Progenitor cell of endocrine pancreas (in vitro differentiated cells): ENCODE data around the gene HMGCLL1. TPM values are rescaled to one million over a fixed set of nuclear protein-coding genes. Genes with fewer than 3 reads are reported as not detected.

Experiments
- DNase-seq: peaks from one replicate; pipeline ENCODE4 v3.0.0; 2021; ENCODE audit warnings: low spot score; ENCODE audit not compliant: unreplicated experiment
- H3K27ac Mint-ChIP-seq: 2 replicates; pipeline ENCODE4 v1.8.0; 2021; ENCODE audit warnings: mild to moderate bottlenecking, moderate library complexity, mixed read lengths
- H3K27me3 Mint-ChIP-seq: 2 replicates; pipeline ENCODE4 v1.8.0; 2021; ENCODE audit warnings: mixed read lengths
- H3K36me3 Mint-ChIP-seq: 2 replicates; pipeline ENCODE4 v1.8.0; 2022; ENCODE audit warnings: mixed read lengths; ENCODE audit not compliant: insufficient read depth
- H3K4me1 Mint-ChIP-seq: 2 replicates; pipeline ENCODE4 v1.8.0; 2021; ENCODE audit warnings: low read depth, mixed read lengths
- H3K4me3 Mint-ChIP-seq: 2 replicates; pipeline ENCODE4 v1.8.0; 2021; ENCODE audit warnings: low read depth, mild to moderate bottlenecking, moderate library complexity, mixed read lengths
- H3K9me3 Mint-ChIP-seq: 2 replicates; pipeline ENCODE4 v1.8.0; 2021; ENCODE audit warnings: low read depth, mixed read lengths
- total RNA-seq: library from RNA; stranded (reverse); gene quantifications from 2 replicates; pipeline ENCODE4 v1.2.1, GENCODE V29; 2021
- TF ChIP-seq, protein P1 (sequence below): fragments of 200-600 bp; sonication (generic); IDR thresholded peaks from one replicate; pipeline ENCODE4 v1.5.0; 2021; ENCODE audit warnings: antibody characterized with exemption, mild to moderate bottlenecking; ENCODE audit not compliant: unreplicated experiment

HMGCLL1 gene
- total RNA-seq, 1 donor from 2014 or later: 0.96 TPM

DNA sequence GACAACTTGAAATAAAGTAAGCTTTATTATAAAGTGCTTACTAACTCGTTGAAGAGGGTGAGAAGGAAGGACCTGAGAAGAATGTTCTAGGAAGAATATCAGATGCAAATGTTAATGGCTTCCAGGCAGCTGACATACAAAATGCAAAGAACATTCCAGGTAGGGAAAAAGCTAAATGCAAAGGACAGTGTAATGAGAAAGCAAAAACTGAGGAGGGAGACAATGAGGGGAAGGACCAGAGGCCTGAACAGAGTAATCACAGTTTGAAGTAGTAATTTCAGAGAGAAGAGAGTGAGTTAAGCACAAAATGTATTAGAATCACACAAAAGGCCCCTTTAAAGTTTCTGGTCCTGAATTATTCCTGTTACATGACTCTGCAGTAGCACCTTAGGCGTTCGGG is 81.3 kb downstream of the HMGCLL1 start:
- TF ChIP-seq, protein P1, sequence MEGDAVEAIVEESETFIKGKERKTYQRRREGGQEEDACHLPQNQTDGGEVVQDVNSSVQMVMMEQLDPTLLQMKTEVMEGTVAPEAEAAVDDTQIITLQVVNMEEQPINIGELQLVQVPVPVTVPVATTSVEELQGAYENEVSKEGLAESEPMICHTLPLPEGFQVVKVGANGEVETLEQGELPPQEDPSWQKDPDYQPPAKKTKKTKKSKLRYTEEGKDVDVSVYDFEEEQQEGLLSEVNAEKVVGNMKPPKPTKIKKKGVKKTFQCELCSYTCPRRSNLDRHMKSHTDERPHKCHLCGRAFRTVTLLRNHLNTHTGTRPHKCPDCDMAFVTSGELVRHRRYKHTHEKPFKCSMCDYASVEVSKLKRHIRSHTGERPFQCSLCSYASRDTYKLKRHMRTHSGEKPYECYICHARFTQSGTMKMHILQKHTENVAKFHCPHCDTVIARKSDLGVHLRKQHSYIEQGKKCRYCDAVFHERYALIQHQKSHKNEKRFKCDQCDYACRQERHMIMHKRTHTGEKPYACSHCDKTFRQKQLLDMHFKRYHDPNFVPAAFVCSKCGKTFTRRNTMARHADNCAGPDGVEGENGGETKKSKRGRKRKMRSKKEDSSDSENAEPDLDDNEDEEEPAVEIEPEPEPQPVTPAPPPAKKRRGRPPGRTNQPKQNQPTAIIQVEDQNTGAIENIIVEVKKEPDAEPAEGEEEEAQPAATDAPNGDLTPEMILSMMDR: no peak
- peak overlapping the region; percentile 36 for H3K27ac Mint-ChIP-seq
- no peaks in the 10 kb centered on the region for H3K9me3 Mint-ChIP-seq
- no peaks in the 10 kb centered on the region for H3K36me3 Mint-ChIP-seq
- no peak overlapping the region for H3K4me3 Mint-ChIP-seq
- no peak for DNase-seq
- peaks cover 1% of the 10 kb centered on the region for H3K4me1 Mint-ChIP-seq
- no peaks in the 10 kb centered on the region for H3K27me3 Mint-ChIP-seq

DNA sequence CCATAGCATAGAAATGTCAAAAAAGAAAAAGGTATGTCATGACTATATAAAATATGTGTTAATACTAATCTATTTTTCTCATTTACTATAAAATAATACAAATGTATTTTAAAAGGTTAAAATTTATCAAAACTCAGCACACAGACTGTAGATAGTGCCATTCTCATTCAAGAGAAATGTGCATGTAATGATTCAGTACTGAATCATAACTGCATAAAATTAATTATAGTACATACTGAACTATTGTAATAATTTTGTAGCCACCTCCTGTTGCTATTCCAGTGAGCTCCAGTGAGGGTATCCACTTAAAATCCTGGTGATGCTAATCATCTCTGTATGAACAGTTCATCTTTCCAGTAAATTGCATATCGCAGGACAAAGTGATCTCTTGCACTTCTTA is 82.8 kb downstream of the HMGCLL1 start:
- Mint-ChIP-seq H3K27ac (no peak overlapping the region), H3K4me1 (peaks cover 8% of the 10 kb centered on the region)

DNA sequence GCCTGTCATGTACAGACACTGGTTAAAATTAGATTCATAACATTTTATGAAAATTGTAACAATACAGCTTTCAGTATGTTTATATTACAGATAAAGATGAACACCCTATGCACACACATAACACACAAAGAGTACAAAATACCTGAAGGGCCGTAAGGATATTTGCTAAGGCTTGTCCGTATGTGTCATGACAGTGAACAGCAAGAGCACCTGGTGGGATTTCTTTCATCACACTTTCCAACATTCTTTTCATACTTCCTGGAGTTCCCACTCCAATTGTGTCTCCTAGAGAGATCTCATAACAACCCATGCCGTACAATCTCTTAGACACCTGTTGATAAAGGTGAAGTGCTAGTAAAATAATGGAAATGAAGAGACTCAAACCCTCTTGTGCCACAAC is 83.7 kb downstream of the HMGCLL1 start:
- H3K27ac Mint-ChIP-seq: no peak overlapping the region
- TF ChIP-seq, protein P1: no peak
- H3K9me3 Mint-ChIP-seq: no peaks in the 10 kb centered on the region
- H3K4me3 Mint-ChIP-seq: no peak overlapping the region
- no peaks in the 10 kb centered on the region for H3K36me3 Mint-ChIP-seq
- no peak for DNase-seq
- H3K27me3 Mint-ChIP-seq: no peaks in the 10 kb centered on the region
- peaks cover 8% of the 10 kb centered on the region for H3K4me1 Mint-ChIP-seq

More for the DNA sequence above, 82.8 kb downstream of the HMGCLL1 start:
- Mint-ChIP-seq H3K4me3 (no peak overlapping the region), H3K9me3 (no peaks in the 10 kb centered on the region), H3K27me3 (no peaks in the 10 kb centered on the region), H3K36me3 (no peaks in the 10 kb centered on the region)
- TF ChIP-seq, protein P1: no peak
- no peak for DNase-seq

DNA sequence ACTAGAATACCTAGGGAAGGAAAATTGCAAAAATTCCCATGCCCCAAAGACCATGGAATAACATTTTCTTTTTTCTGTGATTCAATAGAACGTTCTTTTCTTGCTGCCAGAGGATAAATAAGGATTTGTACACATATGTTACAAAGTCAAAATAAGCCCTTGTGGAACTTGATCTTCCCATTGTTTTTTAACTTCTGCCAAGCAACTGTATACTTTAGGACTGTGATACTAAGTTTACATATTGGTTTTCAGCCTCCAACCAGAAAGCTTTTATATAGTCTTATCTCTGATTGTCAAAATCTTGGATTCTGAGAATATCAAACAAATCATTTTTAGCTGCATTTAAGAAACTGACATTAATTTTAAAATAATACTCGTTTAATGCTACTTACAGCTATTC is 84.6 kb downstream of the HMGCLL1 start:
- TF ChIP-seq, protein P1: no peak
- no peaks in the 10 kb centered on the region for H3K9me3 Mint-ChIP-seq
- no peak overlapping the region for H3K27ac Mint-ChIP-seq

DNA sequence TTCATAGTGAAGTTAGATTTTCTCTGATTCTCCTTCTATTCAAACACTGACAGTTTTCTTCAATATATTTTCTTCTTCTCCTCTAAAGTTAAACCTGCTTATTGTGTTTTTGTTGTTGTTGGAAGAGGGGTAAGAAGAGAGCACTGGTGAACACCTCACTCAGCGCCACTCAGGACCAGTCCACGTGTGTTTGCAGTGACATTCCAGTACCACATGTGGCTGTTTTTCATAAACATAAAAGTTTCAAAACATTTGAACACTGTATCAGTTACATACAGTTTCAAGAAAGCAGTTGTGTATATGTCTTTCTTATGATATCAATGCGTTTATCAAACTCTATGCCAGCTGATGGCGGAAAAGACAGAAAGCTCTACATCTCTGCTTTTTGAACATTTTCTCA is 86.7 kb downstream of the HMGCLL1 start:
- no peak for DNase-seq
- Mint-ChIP-seq H3K4me3 (no peak overlapping the region), H3K27ac (no peak overlapping the region), H3K4me1 (peaks cover 8% of the 10 kb centered on the region), H3K27me3 (no peaks in the 10 kb centered on the region), H3K36me3 (no peaks in the 10 kb centered on the region), H3K9me3 (peaks cover 3% of the 10 kb centered on the region)
- TF ChIP-seq, protein P1: no peak

More for the DNA sequence above, 84.6 kb downstream of the HMGCLL1 start:
- no peaks in the 10 kb centered on the region for H3K36me3 Mint-ChIP-seq
- no peaks in the 10 kb centered on the region for H3K27me3 Mint-ChIP-seq
- no peak for DNase-seq
- peaks cover 8% of the 10 kb centered on the region for H3K4me1 Mint-ChIP-seq
- no peak overlapping the region for H3K4me3 Mint-ChIP-seq
